HG02884 (cell line): ENCODE measurements around the gene PLPP3.

Experiments used
- ATAC-seq: cut with Tn5 transposase; IDR thresholded peaks from one replicate; pipeline ENCODE4 v1.9.1; 2021; ENCODE audit warnings: mild to moderate bottlenecking, moderate library complexity; ENCODE audit not compliant: unreplicated experiment

Gene PLPP3

GRCh38 chr1:56466538-56466937 lies 112.8 kb downstream of the PLPP3 start:
- ATAC-seq = no peak

GRCh38 chr1:56464294-56464693 lies 115.1 kb downstream of the PLPP3 start:
- ATAC-seq = no peak

GRCh38 chr1:56463376-56463775 lies 116.0 kb downstream of the PLPP3 start:
- no peak for ATAC-seq

- no peak for ATAC-seq
These were observed 117.2 kb downstream of the PLPP3 start for GRCh38 chr1:56462209-56462608.

GRCh38 chr1:56461158-56462127 lies 117.9 kb downstream of the PLPP3 start:
- no peak for ATAC-seq

- ATAC-seq = no peak
These were observed 120.1 kb downstream of the PLPP3 start for GRCh38 chr1:56459260-56459659.

GRCh38 chr1:56457756-56458375 lies 121.5 kb downstream of the PLPP3 start:
- no peak for ATAC-seq

GRCh38 chr1:56456435-56457101 lies 122.8 kb downstream of the PLPP3 start:
- ATAC-seq = no peak

GRCh38 chr1:56453417-56454078 lies 125.8 kb downstream of the PLPP3 start:
- no peak for ATAC-seq

GRCh38 chr1:56453016-56453415 lies 126.3 kb downstream of the PLPP3 start:
- ATAC-seq = no peak

- no peak for ATAC-seq
These were observed 127.0 kb downstream of the PLPP3 start for GRCh38 chr1:56452027-56453011.

GRCh38 chr1:56451491-56451890 lies 127.9 kb downstream of the PLPP3 start:
- ATAC-seq = no peak

GRCh38 chr1:56450004-56450666 lies 129.2 kb downstream of the PLPP3 start:
- ATAC-seq = no peak

- ATAC-seq = no peak
These were observed 130.6 kb downstream of the PLPP3 start for GRCh38 chr1:56448529-56449300.

GRCh38 chr1:56447823-56448222 lies 131.5 kb downstream of the PLPP3 start:
- ATAC-seq = no peak

GRCh38 chr1:56446531-56447098 lies 132.7 kb downstream of the PLPP3 start:
- no peak for ATAC-seq

- ATAC-seq = no peak
These were observed 134.3 kb downstream of the PLPP3 start for GRCh38 chr1:56444960-56445646.
